Measurements from ENCODE around the gene IL16. TPM values are rescaled to one million over a fixed set of nuclear protein-coding genes. Genes with fewer than 3 reads are reported as not detected.
A peak's percentile ranks its signal among the peaks of the same experiment; 100 is the strongest.

The IL16 gene
- total and polyA plus RNA-seq, 7 experiments from 2014 or later, result 125 to 547 (median 319) TPM

GRCh38 chr15:81274255-81274654 lies 77.6 kb downstream of the IL16 start:
- no peak for ATAC-seq
- intact Hi-C loops (cut with micrococcal nuclease), result loop anchor here in 1 of 2 donors (10.0 kb wide), 1 partner anchor 211 kb away; no protein-coding TSS in a partner anchor

GRCh38 chr15:81274931-81275707 lies 78.4 kb downstream of the IL16 start:
- no peaks in the 10 kb centered on the region for H3K27me3 Mint-ChIP-seq
- Histone ChIP-seq H3K36me3 (ENCODE audit: control insufficient read depth in 2 of 3, insufficient read depth in 3 of 3, low read length in 3 of 3) (no peaks in the 10 kb centered on the region), H3K27ac (ENCODE audit: low read depth, low read length) (peak overlapping the region; percentile 52), H3K9me3 (ENCODE audit: control insufficient read depth in 2 of 3, low read length in 3 of 3) (no peaks in the 10 kb centered on the region), H3K27me3 (ENCODE audit: control insufficient read depth in 2 of 2, insufficient read depth in 2 of 2, low read length in 2 of 2) (no peaks in the 10 kb centered on the region), H3K4me3 (ENCODE audit: low read length) (no peak overlapping the region), H3K4me1 (ENCODE audit: control insufficient read depth in 2 of 2, insufficient read depth in 2 of 2, low read length in 2 of 2) (peaks cover 0 to 27% of the 10 kb centered on the region in 2 donors)
- peak overlapping the region; percentile 24 to 90 (median 84) for H3K27ac Mint-ChIP-seq
- peaks cover 21 to 59% (median 54%) of the 10 kb centered on the region in 7 donors for H3K4me1 Mint-ChIP-seq
- ATAC-seq (peak; percentile 94), DNase-seq (peak; percentile 59 to 86 (median 78))
- peak overlapping the region; percentile 13 to 75 (median 60) for H3K4me3 Mint-ChIP-seq
- peaks cover 8 to 21% (median 10%) of the 10 kb centered on the region in 5 donors for H3K36me3 Mint-ChIP-seq
- intact Hi-C loops (cut with micrococcal nuclease), result loop anchor here (1.0 to 10.0 kb wide), 11 partner anchors 9 to 1123 kb away; partner anchors contain the start of genes STARD5 (in 2 of the 2) and FAH (in 1 of the 2)
- POLR2A ChIA-PET, result interaction anchor here (0.6 to 17.1 kb wide), 14 partner anchors 9 to 127 kb away, joined by 3 to 642 read pairs (median 5); partner anchors contain the start of gene STARD5
- peaks cover 3 to 21% (median 9%) of the 10 kb centered on the region in 11 donors for H3K9me3 Mint-ChIP-seq
- CTCF ChIA-PET, result interaction anchor here (0.7 to 6.2 kb wide), 22 partner anchors 9 to 168 kb away, joined by 3 to 128 read pairs (median 7); partner anchors contain the start of gene STARD5

More at GRCh38 chr15:81274255-81274654, 77.6 kb downstream of the IL16 start:
- no peak overlapping the region for H3K4me3 ChIP-seq (ENCODE audit: low read length)
- Mint-ChIP-seq H3K4me1 (peaks cover 20 to 55% (median 49%) of the 10 kb centered on the region in 7 donors), H3K27me3 (no peaks in the 10 kb centered on the region), H3K9me3 (peaks cover 3 to 21% (median 9%) of the 10 kb centered on the region in 11 donors), H3K4me3 (peak overlapping the region in 1 of 10 donors; percentile 36), H3K36me3 (peaks cover 8 to 21% (median 10%) of the 10 kb centered on the region in 5 donors), H3K27ac (peak overlapping the region in 6 of 9 donors; percentile 72 to 90 (median 86))
- no peaks in the 10 kb centered on the region for H3K27me3 ChIP-seq (ENCODE audit: control insufficient read depth in 2 of 2, insufficient read depth in 2 of 2, low read length in 2 of 2)
- no peaks in the 10 kb centered on the region for H3K9me3 ChIP-seq (ENCODE audit: control insufficient read depth in 2 of 3, low read length in 3 of 3)
- POLR2A ChIA-PET, result interaction anchor here (1.2 to 17.1 kb wide), 9 partner anchors 8 to 126 kb away, joined by 4 to 642 read pairs (median 6); partner anchors contain the start of gene STARD5
- H3K36me3 ChIP-seq (ENCODE audit: control insufficient read depth in 2 of 3, insufficient read depth in 3 of 3, low read length in 3 of 3), result no peaks in the 10 kb centered on the region
- peaks cover 0 to 23% of the 10 kb centered on the region in 2 donors for H3K4me1 ChIP-seq (ENCODE audit: control insufficient read depth in 2 of 2, insufficient read depth in 2 of 2, low read length in 2 of 2)
- no peak for DNase-seq
- no peak overlapping the region for H3K27ac ChIP-seq (ENCODE audit: low read depth, low read length)
- CTCF ChIA-PET, result interaction anchor here (0.6 to 6.2 kb wide), 16 partner anchors 8 to 167 kb away, joined by 3 to 128 read pairs (median 7); partner anchors contain the start of gene STARD5

DNA sequence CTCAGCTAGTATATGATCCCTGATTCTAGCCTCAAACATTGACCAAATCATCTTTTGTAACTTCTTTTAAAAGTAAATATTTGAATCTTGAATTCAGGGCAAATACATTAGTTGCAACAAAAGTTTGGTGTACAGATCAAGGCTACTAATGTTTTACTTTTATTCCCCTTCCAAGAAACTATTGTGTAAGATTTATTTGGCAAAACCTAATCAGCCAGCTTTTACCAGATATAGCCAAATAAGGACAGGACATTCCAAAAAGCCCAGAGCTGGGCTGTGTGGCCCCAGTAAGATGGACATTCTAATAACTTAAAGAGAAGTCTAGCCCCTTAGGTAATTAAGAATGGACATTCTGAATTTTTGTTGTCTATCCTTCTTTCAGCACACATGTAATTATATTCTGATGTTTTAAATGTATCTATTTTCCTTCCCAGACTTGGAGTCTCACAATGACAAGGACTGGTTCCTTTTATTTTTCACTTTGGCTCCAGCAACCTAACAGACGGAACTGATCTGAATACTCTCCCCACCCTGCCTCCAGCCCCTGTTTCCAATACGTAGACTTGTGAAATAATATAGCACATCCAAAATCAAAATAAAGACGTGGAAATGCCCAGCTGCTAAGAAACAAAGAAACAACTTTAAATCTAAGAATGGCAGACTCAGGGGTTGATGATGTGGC lies 79.2 kb downstream of the IL16 start:
- Histone ChIP-seq H3K4me3 (ENCODE audit: low read length) (no peak overlapping the region), H3K9me3 (ENCODE audit: control insufficient read depth in 2 of 3, low read length in 3 of 3) (no peaks in the 10 kb centered on the region), H3K36me3 (ENCODE audit: control insufficient read depth in 2 of 3, insufficient read depth in 3 of 3, low read length in 3 of 3) (no peaks in the 10 kb centered on the region), H3K27ac (ENCODE audit: low read depth, low read length) (peak overlapping the region; percentile 52), H3K27me3 (ENCODE audit: control insufficient read depth in 2 of 2, insufficient read depth in 2 of 2, low read length in 2 of 2) (no peaks in the 10 kb centered on the region), H3K4me1 (ENCODE audit: control insufficient read depth in 2 of 2, insufficient read depth in 2 of 2, low read length in 2 of 2) (peaks cover 0 to 35% of the 10 kb centered on the region in 2 donors)
- Mint-ChIP-seq H3K4me1 (peaks cover 21 to 66% (median 62%) of the 10 kb centered on the region in 7 donors), H3K27ac (peak overlapping the region in 8 of 9 donors; percentile 44 to 90 (median 84)), H3K36me3 (peaks cover 8 to 21% (median 10%) of the 10 kb centered on the region in 5 donors), H3K9me3 (peaks cover 3 to 21% (median 9%) of the 10 kb centered on the region in 11 donors), H3K27me3 (no peaks in the 10 kb centered on the region), H3K4me3 (peak overlapping the region in 9 of 10 donors; percentile 23 to 68 (median 51))
- ChIA-PET CTCF (interaction anchor here (0.7 to 6.2 kb wide), 19 partner anchors 8 to 169 kb away, joined by 3 to 128 read pairs (median 8); partner anchors contain the start of gene STARD5), POLR2A (interaction anchor here (0.9 to 17.1 kb wide), 12 partner anchors 11 to 126 kb away, joined by 4 to 642 read pairs (median 6); partner anchors contain the start of gene STARD5)
- DNase-seq, result no peak
- ATAC-seq, result no peak
- intact Hi-C loops (cut with micrococcal nuclease), result loop anchor here (1.0 to 10.0 kb wide), 11 partner anchors 8 to 1124 kb away; partner anchors contain the start of genes STARD5 (in 2 of the 2) and FAH (in 1 of the 2)

- H3K4me3 Mint-ChIP-seq, result peak overlapping the region in 3 of 10 donors; percentile 25 to 58 (median 39)
- CTCF ChIA-PET, result interaction anchor here (1.1 to 6.2 kb wide), 3 partner anchors 11 to 122 kb away, joined by 4 to 128 read pairs (median 10); no protein-coding TSS in a partner anchor
Measured at GRCh38 chr15:81276967-81277366, 80.3 kb downstream of the IL16 start.

DNA sequence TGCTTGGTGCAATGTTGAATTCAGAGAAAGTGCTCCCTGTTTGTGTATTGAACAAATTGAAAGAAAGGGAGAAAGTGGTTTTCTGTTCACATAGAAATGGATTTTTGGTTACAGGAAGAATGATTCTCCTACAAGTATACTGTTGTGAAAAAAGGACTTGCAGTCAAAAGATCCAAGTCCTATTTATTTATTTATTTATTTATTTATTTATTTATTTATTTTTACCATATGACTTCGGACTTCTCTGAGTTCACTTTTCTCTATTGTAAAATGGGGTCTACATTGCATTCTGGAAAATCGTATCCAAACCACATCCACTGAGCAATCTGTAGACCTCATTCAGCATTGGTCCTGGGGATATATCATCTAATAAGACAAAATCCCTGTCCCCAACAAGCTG lies 81.2 kb downstream of the IL16 start:
- no peaks in the 10 kb centered on the region for H3K27me3 Mint-ChIP-seq
- H3K4me3 ChIP-seq (ENCODE audit: low read length), result no peak overlapping the region
- no peaks in the 10 kb centered on the region for H3K36me3 ChIP-seq (ENCODE audit: control insufficient read depth in 2 of 3, insufficient read depth in 3 of 3, low read length in 3 of 3)
- H3K9me3 ChIP-seq (ENCODE audit: control insufficient read depth in 2 of 3, low read length in 3 of 3), result no peaks in the 10 kb centered on the region
- H3K27ac Mint-ChIP-seq, result peak overlapping the region in 7 of 9 donors; percentile 28 to 89 (median 72)
- peaks cover 0 to 45% of the 10 kb centered on the region in 2 donors for H3K4me1 ChIP-seq (ENCODE audit: control insufficient read depth in 2 of 2, insufficient read depth in 2 of 2, low read length in 2 of 2)
- peaks cover 9 to 21% (median 11%) of the 10 kb centered on the region in 5 donors for H3K36me3 Mint-ChIP-seq
- H3K4me3 Mint-ChIP-seq, result peak overlapping the region in 3 of 10 donors; percentile 39 to 58 (median 48)
- DNase-seq, result no peak
- H3K4me1 Mint-ChIP-seq, result peaks cover 25 to 86% (median 81%) of the 10 kb centered on the region in 7 donors
- ChIA-PET POLR2A (interaction anchor here (0.8 to 17.1 kb wide), 3 partner anchors 9 to 37 kb away, joined by 3 to 642 read pairs (median 8); no protein-coding TSS in a partner anchor), CTCF (interaction anchor here (1.0 to 3.0 kb wide), 5 partner anchors 12 to 121 kb away, joined by 3 to 18 read pairs (median 5); no protein-coding TSS in a partner anchor)
- no peak overlapping the region for H3K27ac ChIP-seq (ENCODE audit: low read depth, low read length)
- no peaks in the 10 kb centered on the region for H3K27me3 ChIP-seq (ENCODE audit: control insufficient read depth in 2 of 2, insufficient read depth in 2 of 2, low read length in 2 of 2)
- no peak for ATAC-seq
- intact Hi-C loops (cut with micrococcal nuclease), result loop anchor here (5.0 to 10.0 kb wide), 3 partner anchors 44 to 1126 kb away; partner anchors contain the start of genes STARD5 (in 2 of the 2) and FAH (in 1 of the 2)
- H3K9me3 Mint-ChIP-seq, result peaks cover 3 to 21% (median 9%) of the 10 kb centered on the region in 11 donors

More at GRCh38 chr15:81276967-81277366, 80.3 kb downstream of the IL16 start:
- H3K27ac ChIP-seq (ENCODE audit: low read depth, low read length), result no peak overlapping the region
- no peaks in the 10 kb centered on the region for H3K9me3 ChIP-seq (ENCODE audit: control insufficient read depth in 2 of 3, low read length in 3 of 3)
- intact Hi-C loops (cut with micrococcal nuclease), result loop anchor here (5.0 to 10.0 kb wide), 3 partner anchors 45 to 1125 kb away; partner anchors contain the start of genes STARD5 (in 2 of the 2) and FAH (in 1 of the 2)
- no peaks in the 10 kb centered on the region for H3K27me3 ChIP-seq (ENCODE audit: control insufficient read depth in 2 of 2, insufficient read depth in 2 of 2, low read length in 2 of 2)
- POLR2A ChIA-PET, result interaction anchor here (0.8 to 17.1 kb wide), 2 partner anchors 9 to 24 kb away, joined by 3 to 642 read pairs; no protein-coding TSS in a partner anchor
- Mint-ChIP-seq H3K36me3 (peaks cover 9 to 21% (median 11%) of the 10 kb centered on the region in 5 donors), H3K4me1 (peaks cover 25 to 77% (median 73%) of the 10 kb centered on the region in 7 donors), H3K9me3 (peaks cover 3 to 21% (median 9%) of the 10 kb centered on the region in 11 donors), H3K27me3 (no peaks in the 10 kb centered on the region), H3K27ac (peak overlapping the region in 8 of 9 donors; percentile 44 to 90 (median 82))
- no peak for ATAC-seq
- no peak for DNase-seq
- H3K4me3 ChIP-seq (ENCODE audit: low read length), result no peak overlapping the region
- H3K36me3 ChIP-seq (ENCODE audit: control insufficient read depth in 2 of 3, insufficient read depth in 3 of 3, low read length in 3 of 3), result no peaks in the 10 kb centered on the region
- peaks cover 0 to 45% of the 10 kb centered on the region in 2 donors for H3K4me1 ChIP-seq (ENCODE audit: control insufficient read depth in 2 of 2, insufficient read depth in 2 of 2, low read length in 2 of 2)
